ENCODE results near the gene HDLBP.
A peak's percentile ranks its signal among the peaks of the same experiment; 100 is the strongest.

The HDLBP gene

GRCh38 chr2:241356871-241357260 lies 41.4 kb upstream of the HDLBP start:
- peak overlapping the region; percentile 71 to 82 for H3K4me3 ChIP-seq (replicated peaks in 1 of 2; ENCODE audit: low read depth in 2 of 2, low read length in 2 of 2)
- no peak for DNase-seq (ENCODE audit: low read depth in 2 of 2)
- no peak for TF ChIP-seq CTCF (IDR thresholded peaks at IDR 0.05; ENCODE audit: low read depth, low read length)

- DNase-seq (ENCODE audit: low read depth in 2 of 2): peak; percentile 99
- H3K4me3 ChIP-seq (replicated peaks in 1 of 2; ENCODE audit: low read depth in 2 of 2, low read length in 2 of 2): peak within 1 kb of the TSS; percentile 71 to 82
- no peak for TF ChIP-seq CTCF (IDR thresholded peaks at IDR 0.05; ENCODE audit: low read depth, low read length)
Measured at GRCh38 chr2:241355983-241356870, 40.8 kb upstream of the HDLBP start, which contains the start of gene FARP2. FARP2 (plus strand) TSS chr2:241356285; CDS start chr2:241373108, 16,823 bp downstream.

GRCh38 chr2:241354668-241355658 lies 39.5 kb upstream of the HDLBP start:
- peak; percentile 63 to 79 for DNase-seq (ENCODE audit: low read depth in 2 of 2)
- H3K4me3 ChIP-seq (replicated peaks in 1 of 2; ENCODE audit: low read depth in 2 of 2, low read length in 2 of 2): peak overlapping the region; percentile 9 to 21
- TF ChIP-seq CTCF (IDR thresholded peaks at IDR 0.05; ENCODE audit: low read depth, low read length): no peak

- no peak overlapping the region for H3K4me3 ChIP-seq (replicated peaks in 1 of 2; ENCODE audit: low read depth in 2 of 2, low read length in 2 of 2)
- DNase-seq (ENCODE audit: low read depth in 2 of 2): no peak
- no peak for TF ChIP-seq CTCF (IDR thresholded peaks at IDR 0.05; ENCODE audit: low read depth, low read length)
Measured at GRCh38 chr2:241352227-241352626, 36.8 kb upstream of the HDLBP start.

GRCh38 chr2:241351640-241352031 lies 36.2 kb upstream of the HDLBP start:
- no peak overlapping the region for H3K4me3 ChIP-seq (replicated peaks in 1 of 2; ENCODE audit: low read depth in 2 of 2, low read length in 2 of 2)
- TF ChIP-seq CTCF (IDR thresholded peaks at IDR 0.05; ENCODE audit: low read depth, low read length): no peak
- DNase-seq (ENCODE audit: low read depth in 2 of 2): no peak

GRCh38 chr2:241350878-241351639 lies 35.6 kb upstream of the HDLBP start:
- TF ChIP-seq CTCF (IDR thresholded peaks at IDR 0.05; ENCODE audit: low read depth, low read length): no peak
- DNase-seq (ENCODE audit: low read depth in 2 of 2): no peak
- H3K4me3 ChIP-seq (replicated peaks in 1 of 2; ENCODE audit: low read depth in 2 of 2, low read length in 2 of 2): no peak overlapping the region
